Osteocyte (in vitro differentiated cells): ENCODE results near the gene TMEM127. TPM values are rescaled to one million over a fixed set of nuclear protein-coding genes. Genes with fewer than 3 reads are reported as not detected.

Experiments used
- DNase-seq: peaks from one replicate; pipeline ENCODE4 v3.0.0; 2021; ENCODE audit warnings: mixed read lengths; ENCODE audit not compliant: unreplicated experiment; ENCODE audit errors: extremely low spot score
- H3K27ac Mint-ChIP-seq: one replicate; pipeline ENCODE4 v1.8.0; 2021; ENCODE audit warnings: mild to moderate bottlenecking, mixed read lengths; ENCODE audit not compliant: unreplicated experiment
- H3K27me3 Mint-ChIP-seq: one replicate; pipeline ENCODE4 v1.8.0; 2021; ENCODE audit warnings: mixed read lengths; ENCODE audit not compliant: unreplicated experiment
- H3K36me3 Mint-ChIP-seq: one replicate; pipeline ENCODE4 v1.8.0; 2021; ENCODE audit warnings: mixed read lengths; ENCODE audit not compliant: unreplicated experiment
- H3K4me1 Mint-ChIP-seq: one replicate; pipeline ENCODE4 v1.8.0; 2021; ENCODE audit warnings: mixed read lengths; ENCODE audit not compliant: unreplicated experiment
- H3K4me3 Mint-ChIP-seq: one replicate; pipeline ENCODE4 v1.8.0; 2021; ENCODE audit warnings: mild to moderate bottlenecking, moderate library complexity, mixed read lengths; ENCODE audit not compliant: unreplicated experiment
- H3K9me3 Mint-ChIP-seq: one replicate; pipeline ENCODE4 v1.8.0; 2021; ENCODE audit warnings: mixed read lengths; ENCODE audit not compliant: unreplicated experiment
- total RNA-seq: library from RNA; stranded (reverse); gene quantifications from 2 replicates; pipeline ENCODE4 v1.2.1, GENCODE V29; 2021
- TF ChIP-seq, protein P1 (sequence below): fragments of 200-600 bp; sonication (generic); IDR thresholded peaks from 2 replicates; pipeline ENCODE4 v1.5.0; 2021; ENCODE audit warnings: antibody characterized with exemption, mild to moderate bottlenecking, moderate library complexity

The TMEM127 gene
- total RNA-seq, 1 donor from 2014 or later = 56.3 TPM

GRCh38 chr2:96201338-96201737 is 64.5 kb downstream of the TMEM127 start:
- Mint-ChIP-seq H3K36me3 (peaks cover 3% of the 10 kb centered on the region), H3K4me3 (no peak overlapping the region), H3K27ac (no peak overlapping the region), H3K4me1 (peaks cover 64% of the 10 kb centered on the region), H3K9me3 (no peaks in the 10 kb centered on the region), H3K27me3 (no peaks in the 10 kb centered on the region)
- TF ChIP-seq, protein P1, sequence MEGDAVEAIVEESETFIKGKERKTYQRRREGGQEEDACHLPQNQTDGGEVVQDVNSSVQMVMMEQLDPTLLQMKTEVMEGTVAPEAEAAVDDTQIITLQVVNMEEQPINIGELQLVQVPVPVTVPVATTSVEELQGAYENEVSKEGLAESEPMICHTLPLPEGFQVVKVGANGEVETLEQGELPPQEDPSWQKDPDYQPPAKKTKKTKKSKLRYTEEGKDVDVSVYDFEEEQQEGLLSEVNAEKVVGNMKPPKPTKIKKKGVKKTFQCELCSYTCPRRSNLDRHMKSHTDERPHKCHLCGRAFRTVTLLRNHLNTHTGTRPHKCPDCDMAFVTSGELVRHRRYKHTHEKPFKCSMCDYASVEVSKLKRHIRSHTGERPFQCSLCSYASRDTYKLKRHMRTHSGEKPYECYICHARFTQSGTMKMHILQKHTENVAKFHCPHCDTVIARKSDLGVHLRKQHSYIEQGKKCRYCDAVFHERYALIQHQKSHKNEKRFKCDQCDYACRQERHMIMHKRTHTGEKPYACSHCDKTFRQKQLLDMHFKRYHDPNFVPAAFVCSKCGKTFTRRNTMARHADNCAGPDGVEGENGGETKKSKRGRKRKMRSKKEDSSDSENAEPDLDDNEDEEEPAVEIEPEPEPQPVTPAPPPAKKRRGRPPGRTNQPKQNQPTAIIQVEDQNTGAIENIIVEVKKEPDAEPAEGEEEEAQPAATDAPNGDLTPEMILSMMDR = no peak
- no peak for DNase-seq

DNA sequence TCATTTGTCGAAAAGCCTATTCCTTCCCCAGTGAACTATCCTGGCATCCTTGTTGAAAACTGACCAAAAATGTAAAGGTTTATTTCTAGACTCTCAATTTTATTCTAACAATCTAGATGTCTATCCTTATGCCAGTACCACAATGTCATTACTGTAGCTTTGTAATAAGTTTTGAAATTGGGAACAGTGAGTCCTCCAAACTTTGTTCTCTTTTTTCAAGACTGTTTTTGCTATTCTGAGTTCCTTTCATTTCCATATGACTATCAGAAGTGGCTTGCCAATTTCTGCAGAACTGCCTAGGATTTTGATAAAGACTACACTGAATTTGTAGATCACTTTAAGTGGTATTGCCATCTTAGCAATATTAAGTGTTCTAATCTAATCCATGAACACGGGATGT is 66.9 kb downstream of the TMEM127 start:
- H3K4me1 Mint-ChIP-seq = peaks cover 45% of the 10 kb centered on the region
- H3K36me3 Mint-ChIP-seq = peaks cover 13% of the 10 kb centered on the region
- H3K9me3 Mint-ChIP-seq = no peaks in the 10 kb centered on the region
- TF ChIP-seq, protein P1 = no peak
- no peak overlapping the region for H3K4me3 Mint-ChIP-seq
- no peak overlapping the region for H3K27ac Mint-ChIP-seq
- DNase-seq = no peak
- no peaks in the 10 kb centered on the region for H3K27me3 Mint-ChIP-seq

Other genes starting within 250 kb of the TMEM127 start
- gene GPAT2, start 231.1 kb downstream of the TMEM127 start, total RNA-seq = not detected in 2 replicates
- not detected in 2 replicates for gene ADRA2B, start 149.4 kb downstream of the TMEM127 start, total RNA-seq
- not detected in 2 replicates for gene ASTL, start 127.5 kb downstream of the TMEM127 start, total RNA-seq
- 0.68 and 0.78 TPM in 2 replicates for gene DUSP2, start 120.6 kb downstream of the TMEM127 start, total RNA-seq
- 80.2 and 94.1 TPM in 2 replicates for gene STARD7, start 57.2 kb downstream of the TMEM127 start, total RNA-seq
- gene CIAO1, start 228 bp upstream of the TMEM127 start, total RNA-seq = 54.6 and 56.3 TPM in 2 replicates
- 114 and 122 TPM in 2 replicates for gene SNRNP200, start 39.5 kb upstream of the TMEM127 start, total RNA-seq
- gene ITPRIPL1, start 59.3 kb upstream of the TMEM127 start, total RNA-seq = 0.50 and 0.86 TPM in 2 replicates
- 5.9 and 7.7 TPM in 2 replicates for gene NCAPH, start 69.8 kb upstream of the TMEM127 start, total RNA-seq
- gene NEURL3, start 239.4 kb upstream of the TMEM127 start, total RNA-seq = not detected in 2 replicates